HG03108 (cell line): Measurements from ENCODE around the gene NFU1.
A peak's percentile ranks its signal among the peaks of the same experiment; 100 is the strongest.
"Not testable (repeated sequence)": the region's sequence is repeated elsewhere in the genome, so short reads cannot be mapped to it uniquely, and the experiment has no call there.

Experiments
- ATAC-seq: cut with Tn5 transposase; IDR thresholded peaks from one replicate; pipeline ENCODE4 v1.9.1; 2021; ENCODE audit warnings: moderate library complexity; ENCODE audit not compliant: unreplicated experiment

NFU1 gene

GRCh38 chr2:69389271-69389670 lies 48.0 kb downstream of the NFU1 start:
- no peak for ATAC-seq

- ATAC-seq, result no peak
Observed at GRCh38 chr2:69387770-69388481, 49.3 kb downstream of the NFU1 start.

GRCh38 chr2:69386789-69387734 lies 50.2 kb downstream of the NFU1 start, which contains the start of gene GFPT1:
GFPT1 (minus strand) TSS chr2:69387227; CDS start chr2:69387071, 156 bp downstream.
- ATAC-seq, result peak; percentile 91

- ATAC-seq, result no peak
Observed at GRCh38 chr2:69386360-69386759, 50.9 kb downstream of the NFU1 start.

- no peak for ATAC-seq
Observed at GRCh38 chr2:69385443-69386151, 51.6 kb downstream of the NFU1 start.

GRCh38 chr2:69384618-69385081 lies 52.6 kb downstream of the NFU1 start:
- no peak for ATAC-seq

GRCh38 chr2:69383176-69383812 lies 53.9 kb downstream of the NFU1 start:
- no peak for ATAC-seq

- ATAC-seq, result no peak
Observed at GRCh38 chr2:69382547-69382946, 54.7 kb downstream of the NFU1 start.

GRCh38 chr2:69381337-69381737 lies 55.9 kb downstream of the NFU1 start:
- ATAC-seq, result no peak

- no peak for ATAC-seq
Observed at GRCh38 chr2:69380072-69380917, 56.9 kb downstream of the NFU1 start.

- no peak for ATAC-seq
Observed at GRCh38 chr2:69376403-69376802, 60.8 kb downstream of the NFU1 start.

GRCh38 chr2:69375494-69376353 lies 61.5 kb downstream of the NFU1 start:
- ATAC-seq, result no peak

- no peak for ATAC-seq
Observed at GRCh38 chr2:69372767-69373166, 64.5 kb downstream of the NFU1 start.

GRCh38 chr2:69369802-69370201 lies 67.4 kb downstream of the NFU1 start:
- ATAC-seq, result no peak

- no peak for ATAC-seq
Observed at GRCh38 chr2:69368588-69368987, 68.6 kb downstream of the NFU1 start.

- ATAC-seq, result no peak
Observed at GRCh38 chr2:69359371-69359770, 77.9 kb downstream of the NFU1 start.

GRCh38 chr2:69358914-69359313 lies 78.3 kb downstream of the NFU1 start:
- ATAC-seq, result no peak

- no peak for ATAC-seq
Observed at GRCh38 chr2:69356471-69356870, 80.8 kb downstream of the NFU1 start.

- not testable (repeated sequence) for ATAC-seq
Observed at GRCh38 chr2:69354976-69355375, 82.3 kb downstream of the NFU1 start.
